HL-60 (cell line): ENCODE data around the gene LEKR1.

ENCODE experiments used
- DNase-seq, 2 experiments: peaks; one replicate each; pipeline ENCODE4 v3.0.0-alpha.2; 2010 to 2020; ENCODE audit warnings: low read depth in 1 of 2, low spot score in 1 of 2
- H3K27ac ChIP-seq: fragments of 250-450 bp; sonication (Bioruptor Pico); replicated peaks from 2 replicates; pipeline ENCODE4 v1.5.1; 2020; ENCODE audit warnings: mild to moderate bottlenecking, moderate library complexity
- H3K27me3 ChIP-seq: fragments of 250-450 bp; sonication (Bioruptor Pico); 2 replicates; pipeline ENCODE4 v1.5.1; 2021; ENCODE audit warnings: mild to moderate bottlenecking, moderate library complexity; ENCODE audit not compliant: insufficient read depth, poor library complexity, severe bottlenecking
- H3K4me3 ChIP-seq: replicated peaks from 2 replicates; pipeline ENCODE4 v1.5.1; 2011; ENCODE audit warnings: mild to moderate bottlenecking, control low read depth, low read length; ENCODE audit not compliant: insufficient read depth
- GABPA ChIP-seq: IDR thresholded peaks from 2 replicates; pipeline ENCODE4 v1.6.1; 2012; ENCODE audit warnings: low read depth
- POLR2AphosphoS5 ChIP-seq: IDR thresholded peaks from 2 replicates; pipeline ENCODE4 v1.6.1; 2012; ENCODE audit warnings: low read depth
- SPI1 ChIP-seq: IDR thresholded peaks from 2 replicates; pipeline ENCODE4 v1.6.1; 2012; ENCODE audit warnings: low read depth, mild to moderate bottlenecking, borderline replicate concordance
- TF ChIP-seq, protein P1 (sequence below): IDR thresholded peaks from one replicate; pipeline ENCODE4 v1.5.1; 2011; ENCODE audit warnings: low read length, control low read depth, inconsistent platforms; ENCODE audit not compliant: insufficient read depth
- TF ChIP-seq, protein P2 (sequence below): IDR thresholded peaks from 2 replicates; pipeline ENCODE4 v1.6.1; 2012; ENCODE audit warnings: low read depth; ENCODE audit not compliant: insufficient replicate concordance

Gene LEKR1

DNA sequence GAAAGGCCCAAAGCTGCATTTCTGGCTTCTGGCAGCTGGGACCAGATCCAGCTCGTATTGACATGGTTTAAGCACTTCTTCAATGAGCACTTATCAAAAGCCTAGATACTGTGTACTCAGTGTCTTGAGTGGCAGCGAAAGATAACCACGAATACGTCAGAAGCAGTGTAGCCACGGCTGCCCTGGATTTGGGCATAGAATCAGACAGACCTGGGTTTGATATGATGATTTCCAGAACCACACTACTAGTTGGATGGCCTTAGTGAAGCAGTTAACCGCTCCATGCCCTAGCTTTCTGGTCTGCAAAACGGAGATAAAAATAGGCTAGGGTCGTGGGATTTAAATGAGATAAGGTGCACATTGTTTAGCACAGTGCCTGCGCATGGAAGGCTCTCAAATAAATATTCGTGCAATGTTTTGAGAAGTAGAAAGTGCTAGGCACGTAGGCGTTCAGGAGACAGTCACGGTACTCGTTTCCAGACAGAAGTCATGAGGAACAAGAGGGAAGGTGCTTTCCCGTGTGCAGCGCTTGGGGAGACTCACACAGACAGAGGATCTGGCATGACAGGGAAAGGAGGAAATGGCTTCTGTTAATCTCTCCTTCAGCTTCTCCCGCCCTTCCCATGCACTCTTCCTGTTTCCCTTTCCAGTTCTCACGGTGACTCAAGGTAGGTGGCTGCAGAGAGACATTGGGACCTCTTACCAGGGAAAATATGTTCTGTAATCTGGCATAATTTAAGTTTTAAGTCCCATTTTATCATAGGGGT is 263.5 kb downstream of the LEKR1 start:
- TF ChIP-seq, protein P1, sequence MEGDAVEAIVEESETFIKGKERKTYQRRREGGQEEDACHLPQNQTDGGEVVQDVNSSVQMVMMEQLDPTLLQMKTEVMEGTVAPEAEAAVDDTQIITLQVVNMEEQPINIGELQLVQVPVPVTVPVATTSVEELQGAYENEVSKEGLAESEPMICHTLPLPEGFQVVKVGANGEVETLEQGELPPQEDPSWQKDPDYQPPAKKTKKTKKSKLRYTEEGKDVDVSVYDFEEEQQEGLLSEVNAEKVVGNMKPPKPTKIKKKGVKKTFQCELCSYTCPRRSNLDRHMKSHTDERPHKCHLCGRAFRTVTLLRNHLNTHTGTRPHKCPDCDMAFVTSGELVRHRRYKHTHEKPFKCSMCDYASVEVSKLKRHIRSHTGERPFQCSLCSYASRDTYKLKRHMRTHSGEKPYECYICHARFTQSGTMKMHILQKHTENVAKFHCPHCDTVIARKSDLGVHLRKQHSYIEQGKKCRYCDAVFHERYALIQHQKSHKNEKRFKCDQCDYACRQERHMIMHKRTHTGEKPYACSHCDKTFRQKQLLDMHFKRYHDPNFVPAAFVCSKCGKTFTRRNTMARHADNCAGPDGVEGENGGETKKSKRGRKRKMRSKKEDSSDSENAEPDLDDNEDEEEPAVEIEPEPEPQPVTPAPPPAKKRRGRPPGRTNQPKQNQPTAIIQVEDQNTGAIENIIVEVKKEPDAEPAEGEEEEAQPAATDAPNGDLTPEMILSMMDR = no peak
- no peak; the same call in 1 of the 2 replicates for TF ChIP-seq SPI1
- no peak; the same call in 1 of the 2 replicates for TF ChIP-seq POLR2AphosphoS5
- TF ChIP-seq, protein P2, sequence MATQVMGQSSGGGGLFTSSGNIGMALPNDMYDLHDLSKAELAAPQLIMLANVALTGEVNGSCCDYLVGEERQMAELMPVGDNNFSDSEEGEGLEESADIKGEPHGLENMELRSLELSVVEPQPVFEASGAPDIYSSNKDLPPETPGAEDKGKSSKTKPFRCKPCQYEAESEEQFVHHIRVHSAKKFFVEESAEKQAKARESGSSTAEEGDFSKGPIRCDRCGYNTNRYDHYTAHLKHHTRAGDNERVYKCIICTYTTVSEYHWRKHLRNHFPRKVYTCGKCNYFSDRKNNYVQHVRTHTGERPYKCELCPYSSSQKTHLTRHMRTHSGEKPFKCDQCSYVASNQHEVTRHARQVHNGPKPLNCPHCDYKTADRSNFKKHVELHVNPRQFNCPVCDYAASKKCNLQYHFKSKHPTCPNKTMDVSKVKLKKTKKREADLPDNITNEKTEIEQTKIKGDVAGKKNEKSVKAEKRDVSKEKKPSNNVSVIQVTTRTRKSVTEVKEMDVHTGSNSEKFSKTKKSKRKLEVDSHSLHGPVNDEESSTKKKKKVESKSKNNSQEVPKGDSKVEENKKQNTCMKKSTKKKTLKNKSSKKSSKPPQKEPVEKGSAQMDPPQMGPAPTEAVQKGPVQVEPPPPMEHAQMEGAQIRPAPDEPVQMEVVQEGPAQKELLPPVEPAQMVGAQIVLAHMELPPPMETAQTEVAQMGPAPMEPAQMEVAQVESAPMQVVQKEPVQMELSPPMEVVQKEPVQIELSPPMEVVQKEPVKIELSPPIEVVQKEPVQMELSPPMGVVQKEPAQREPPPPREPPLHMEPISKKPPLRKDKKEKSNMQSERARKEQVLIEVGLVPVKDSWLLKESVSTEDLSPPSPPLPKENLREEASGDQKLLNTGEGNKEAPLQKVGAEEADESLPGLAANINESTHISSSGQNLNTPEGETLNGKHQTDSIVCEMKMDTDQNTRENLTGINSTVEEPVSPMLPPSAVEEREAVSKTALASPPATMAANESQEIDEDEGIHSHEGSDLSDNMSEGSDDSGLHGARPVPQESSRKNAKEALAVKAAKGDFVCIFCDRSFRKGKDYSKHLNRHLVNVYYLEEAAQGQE = no peak
- TF ChIP-seq GABPA = no peak
- peak overlapping the region; percentile 70 for H3K4me3 ChIP-seq
- H3K27ac ChIP-seq = peak overlapping the region; percentile 76
- H3K27me3 ChIP-seq = no peaks in the 10 kb centered on the region
- peak in 1 of 2 experiments; percentile 42 for DNase-seq

DNA sequence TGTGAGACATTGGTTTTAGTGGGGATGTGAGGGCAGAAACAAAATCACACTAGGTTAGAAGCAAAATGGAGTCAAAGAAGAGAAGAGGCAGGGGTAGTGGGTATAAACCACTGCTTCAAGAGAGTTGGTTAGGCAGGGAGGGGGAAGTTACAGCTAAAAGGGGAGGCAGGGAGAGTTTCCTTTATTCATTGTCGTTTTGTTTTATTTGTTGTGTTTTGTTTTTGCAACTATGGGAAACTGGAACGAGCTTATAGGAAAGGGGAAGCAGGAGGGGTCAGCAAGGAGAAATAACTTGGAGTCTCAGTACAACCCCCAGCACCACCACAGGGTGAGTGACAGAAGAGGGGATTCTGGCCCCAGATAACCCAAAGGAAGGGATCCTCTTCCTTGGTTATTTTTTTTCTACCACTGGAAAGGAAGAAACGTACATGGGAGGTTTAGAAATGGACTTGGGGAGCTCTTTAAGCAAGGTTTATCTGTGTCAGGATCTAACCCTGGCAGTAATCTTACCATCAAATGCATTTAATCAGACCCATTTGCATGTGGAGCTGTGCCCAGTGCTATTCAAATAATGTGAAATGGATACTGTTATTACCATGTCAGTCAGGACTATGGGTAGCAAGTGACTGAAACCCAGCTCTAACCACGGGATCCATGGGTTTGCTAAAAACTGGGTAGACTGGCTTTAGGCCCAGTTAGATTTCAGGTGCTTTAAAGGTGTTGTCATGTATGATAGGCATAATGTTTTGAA is 265.1 kb downstream of the LEKR1 start:
- no peak overlapping the region for H3K27ac ChIP-seq
- TF ChIP-seq, protein P2 = no peak
- no peak for DNase-seq
- no peak overlapping the region for H3K4me3 ChIP-seq
- H3K27me3 ChIP-seq = no peaks in the 10 kb centered on the region

DNA sequence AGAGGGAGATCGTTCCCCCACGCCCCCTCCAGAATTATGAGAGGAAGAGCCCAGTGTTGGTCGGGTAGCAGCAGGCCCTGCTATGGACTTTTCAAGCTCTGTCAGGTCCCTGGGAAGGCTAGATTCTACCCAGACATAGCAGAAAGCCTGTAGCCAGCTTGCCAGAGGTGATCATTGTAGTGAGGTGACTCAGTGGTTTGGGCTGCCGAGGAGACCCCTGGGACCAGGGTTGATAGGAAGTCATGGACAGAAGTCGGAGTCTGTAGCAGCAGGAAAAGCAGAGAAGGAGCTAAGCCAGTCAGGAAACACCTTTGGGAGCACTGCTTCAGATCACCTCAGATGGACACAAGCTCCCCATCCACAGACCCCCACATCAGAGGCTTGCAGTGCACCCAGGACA is 266.1 kb downstream of the LEKR1 start:
- Histone ChIP-seq H3K27ac (no peak overlapping the region), H3K27me3 (no peaks in the 10 kb centered on the region), H3K4me3 (no peak overlapping the region)
- DNase-seq = no peak
- TF ChIP-seq GABPA (no peak), SPI1 (no peak)
- TF ChIP-seq, protein P2 = no peak
- TF ChIP-seq, protein P1 = no peak
